ENCODE data around the gene COX4I1. TPM values are rescaled to one million over a fixed set of nuclear protein-coding genes. Genes with fewer than 3 reads are reported as not detected.

COX4I1 gene
- total and polyA plus RNA-seq, 9 of the 15 experiments (the other 6 are each of a cell fraction or from before 2014, with no cell fraction given) = 651 to 2,356 (median 1,032) TPM

DNA sequence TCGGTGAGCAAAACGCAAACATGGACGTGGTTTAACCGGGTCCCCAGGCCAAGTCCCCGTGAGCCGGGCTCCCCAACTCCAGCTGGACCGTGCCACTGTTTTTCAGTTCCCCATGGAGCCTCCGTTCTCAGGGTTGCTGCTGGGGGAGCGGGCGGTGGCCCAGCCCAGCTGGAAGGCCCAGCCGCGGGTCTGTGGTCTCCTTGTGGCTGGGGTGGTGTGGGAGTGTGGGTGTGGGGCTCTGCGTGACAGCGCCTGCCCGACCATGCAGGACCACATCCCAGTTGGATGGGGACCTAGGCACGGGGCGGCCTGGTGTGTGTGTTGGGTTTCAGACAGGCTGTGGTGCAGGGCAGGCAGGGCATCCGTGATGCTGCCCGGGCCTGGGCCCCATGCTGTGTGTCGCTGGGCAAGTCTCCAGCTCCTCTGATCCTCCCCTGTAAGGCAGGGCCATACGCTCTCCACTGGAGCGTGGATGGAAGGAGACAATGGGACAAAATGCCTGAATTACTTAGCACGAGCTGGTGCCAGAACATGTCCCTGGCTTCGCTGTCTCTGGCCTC is 40.3 kb downstream of the COX4I1 start (continued):
- TF ChIP-seq, protein P1, sequence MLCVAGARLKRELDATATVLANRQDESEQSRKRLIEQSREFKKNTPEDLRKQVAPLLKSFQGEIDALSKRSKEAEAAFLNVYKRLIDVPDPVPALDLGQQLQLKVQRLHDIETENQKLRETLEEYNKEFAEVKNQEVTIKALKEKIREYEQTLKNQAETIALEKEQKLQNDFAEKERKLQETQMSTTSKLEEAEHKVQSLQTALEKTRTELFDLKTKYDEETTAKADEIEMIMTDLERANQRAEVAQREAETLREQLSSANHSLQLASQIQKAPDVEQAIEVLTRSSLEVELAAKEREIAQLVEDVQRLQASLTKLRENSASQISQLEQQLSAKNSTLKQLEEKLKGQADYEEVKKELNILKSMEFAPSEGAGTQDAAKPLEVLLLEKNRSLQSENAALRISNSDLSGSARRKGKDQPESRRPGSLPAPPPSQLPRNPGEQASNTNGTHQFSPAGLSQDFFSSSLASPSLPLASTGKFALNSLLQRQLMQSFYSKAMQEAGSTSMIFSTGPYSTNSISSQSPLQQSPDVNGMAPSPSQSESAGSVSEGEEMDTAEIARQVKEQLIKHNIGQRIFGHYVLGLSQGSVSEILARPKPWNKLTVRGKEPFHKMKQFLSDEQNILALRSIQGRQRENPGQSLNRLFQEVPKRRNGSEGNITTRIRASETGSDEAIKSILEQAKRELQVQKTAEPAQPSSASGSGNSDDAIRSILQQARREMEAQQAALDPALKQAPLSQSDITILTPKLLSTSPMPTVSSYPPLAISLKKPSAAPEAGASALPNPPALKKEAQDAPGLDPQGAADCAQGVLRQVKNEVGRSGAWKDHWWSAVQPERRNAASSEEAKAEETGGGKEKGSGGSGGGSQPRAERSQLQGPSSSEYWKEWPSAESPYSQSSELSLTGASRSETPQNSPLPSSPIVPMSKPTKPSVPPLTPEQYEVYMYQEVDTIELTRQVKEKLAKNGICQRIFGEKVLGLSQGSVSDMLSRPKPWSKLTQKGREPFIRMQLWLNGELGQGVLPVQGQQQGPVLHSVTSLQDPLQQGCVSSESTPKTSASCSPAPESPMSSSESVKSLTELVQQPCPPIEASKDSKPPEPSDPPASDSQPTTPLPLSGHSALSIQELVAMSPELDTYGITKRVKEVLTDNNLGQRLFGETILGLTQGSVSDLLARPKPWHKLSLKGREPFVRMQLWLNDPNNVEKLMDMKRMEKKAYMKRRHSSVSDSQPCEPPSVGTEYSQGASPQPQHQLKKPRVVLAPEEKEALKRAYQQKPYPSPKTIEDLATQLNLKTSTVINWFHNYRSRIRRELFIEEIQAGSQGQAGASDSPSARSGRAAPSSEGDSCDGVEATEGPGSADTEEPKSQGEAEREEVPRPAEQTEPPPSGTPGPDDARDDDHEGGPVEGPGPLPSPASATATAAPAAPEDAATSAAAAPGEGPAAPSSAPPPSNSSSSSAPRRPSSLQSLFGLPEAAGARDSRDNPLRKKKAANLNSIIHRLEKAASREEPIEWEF (CRISPR knock-in tag; IDR thresholded peaks at IDR 0.05) = no peak
- TF ChIP-seq HLTF (IDR thresholded peaks at IDR 0.05) (no peak), SNIP1 (IDR thresholded peaks at IDR 0.05; ENCODE audit: low read depth) (no peak)

DNA sequence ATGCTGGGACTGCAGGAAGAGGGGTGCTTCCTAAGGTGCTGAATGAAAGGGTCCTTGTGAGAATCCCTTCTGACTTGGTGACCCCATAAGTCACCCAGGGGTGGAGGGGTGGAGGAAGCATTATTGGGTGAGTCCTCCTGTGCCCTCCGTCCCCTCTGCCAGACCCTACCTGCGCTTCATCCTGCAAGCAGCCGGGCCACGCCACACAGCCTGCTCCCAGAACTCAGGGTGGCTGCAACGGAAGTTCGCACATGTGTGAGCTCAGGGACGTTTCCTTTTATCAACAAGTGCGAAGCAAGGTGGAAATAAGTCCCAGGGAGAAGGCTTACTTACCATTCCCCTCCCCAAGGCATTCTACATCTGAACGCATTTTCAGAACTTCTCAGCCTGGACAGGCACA is 40.9 kb downstream of the COX4I1 start:
- BruUV-seq (replicated peaks) = no TSS peak
- peaks cover 3% of the 10 kb centered on the region; the same call in 1 of the 2 replicates for H4K20me1 ChIP-seq (replicated peaks; ENCODE audit: control insufficient read depth, insufficient read depth, low read length)
- H3K36me3 ChIP-seq (ENCODE audit: control insufficient read depth, insufficient read depth, low read length) = no peaks in the 10 kb centered on the region
- CTCF ChIA-PET (ENCODE audit: low intra/inter-chr PET ratio) = no interaction called here
- in situ Hi-C loops (cut with MboI) (no loop called here), intact Hi-C loops (cut with micrococcal nuclease) (no loop called here)
- no peaks in the 10 kb centered on the region for H3K79me2 ChIP-seq (ENCODE audit: control insufficient read depth, insufficient read depth, low read length)
- ATAC-seq = no peak
- no peak for DNase-seq (ENCODE audit: extremely low read depth in 1 of 4, low spot score in 3 of 4)
- H3K4me3 ChIP-seq = no peak overlapping the region
- 2% methylated on average over 9 of the region's 9 CpGs for WGBS (ENCODE audit: insufficient coverage, low coverage, missing lambda C conversion rate)
- peaks cover 0 to 1% of the 10 kb centered on the region in 2 experiments; a peak in 2 of 5 replicates for H3K4me1 ChIP-seq (replicated peaks in 1 of 2; ENCODE audit: control insufficient read depth in 2 of 2, insufficient read depth in 2 of 2, low read length in 2 of 2)
- H3K4me2 ChIP-seq (ENCODE audit: insufficient read depth, low read length) = no peak overlapping the region
- no peak overlapping the region for H3K9ac ChIP-seq (ENCODE audit: insufficient read depth in 1 of 2, low read depth in 2 of 2, low read length in 2 of 2)
- H3K9me3 ChIP-seq (replicated peaks; ENCODE audit: control insufficient read depth, insufficient read depth, low read depth, low read length) = no peaks in the 10 kb centered on the region; the same call in 1 of the 2 replicates
- peaks cover 3% of the 10 kb centered on the region for H3K9me1 ChIP-seq (ENCODE audit: control insufficient read depth, insufficient read depth, low read length)
- POLR2A ChIA-PET = no interaction called here
- FAIRE-seq = no peak
- no peak overlapping the region for H3K27ac ChIP-seq (ENCODE audit: extremely low read depth, low read depth, low read length)
- peaks cover 61 to 87% of the 10 kb centered on the region in 2 experiments for H3K27me3 ChIP-seq (ENCODE audit: control insufficient read depth in 2 of 2, insufficient read depth in 2 of 2, low read length in 2 of 2)
- H2AFZ ChIP-seq (ENCODE audit: low read depth, low read length) = no peak overlapping the region
- TF ChIP-seq ZFP30 (CRISPR knock-in tag; IDR thresholded peaks at IDR 0.05; ENCODE audit: borderline replicate concordance) (no peak), ZBED1 (IDR thresholded peaks at IDR 0.05) (no peak), RCOR1 (IDR thresholded peaks at IDR 0.05; ENCODE audit: borderline replicate concordance in 1 of 2, low read depth in 2 of 2, low read length in 2 of 2) (no peak), TSC22D4 (tag; IDR thresholded peaks at IDR 0.05) (no peak), TEAD2 (tag; IDR thresholded peaks at IDR 0.05) (no peak), MECOM (CRISPR knock-in tag; IDR thresholded peaks at IDR 0.05) (no peak)
- TF ChIP-seq, protein P2, sequence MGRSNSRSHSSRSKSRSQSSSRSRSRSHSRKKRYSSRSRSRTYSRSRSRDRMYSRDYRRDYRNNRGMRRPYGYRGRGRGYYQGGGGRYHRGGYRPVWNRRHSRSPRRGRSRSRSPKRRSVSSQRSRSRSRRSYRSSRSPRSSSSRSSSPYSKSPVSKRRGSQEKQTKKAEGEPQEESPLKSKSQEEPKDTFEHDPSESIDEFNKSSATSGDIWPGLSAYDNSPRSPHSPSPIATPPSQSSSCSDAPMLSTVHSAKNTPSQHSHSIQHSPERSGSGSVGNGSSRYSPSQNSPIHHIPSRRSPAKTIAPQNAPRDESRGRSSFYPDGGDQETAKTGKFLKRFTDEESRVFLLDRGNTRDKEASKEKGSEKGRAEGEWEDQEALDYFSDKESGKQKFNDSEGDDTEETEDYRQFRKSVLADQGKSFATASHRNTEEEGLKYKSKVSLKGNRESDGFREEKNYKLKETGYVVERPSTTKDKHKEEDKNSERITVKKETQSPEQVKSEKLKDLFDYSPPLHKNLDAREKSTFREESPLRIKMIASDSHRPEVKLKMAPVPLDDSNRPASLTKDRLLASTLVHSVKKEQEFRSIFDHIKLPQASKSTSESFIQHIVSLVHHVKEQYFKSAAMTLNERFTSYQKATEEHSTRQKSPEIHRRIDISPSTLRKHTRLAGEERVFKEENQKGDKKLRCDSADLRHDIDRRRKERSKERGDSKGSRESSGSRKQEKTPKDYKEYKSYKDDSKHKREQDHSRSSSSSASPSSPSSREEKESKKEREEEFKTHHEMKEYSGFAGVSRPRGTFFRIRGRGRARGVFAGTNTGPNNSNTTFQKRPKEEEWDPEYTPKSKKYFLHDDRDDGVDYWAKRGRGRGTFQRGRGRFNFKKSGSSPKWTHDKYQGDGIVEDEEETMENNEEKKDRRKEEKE (IDR thresholded peaks at IDR 0.05; ENCODE audit: borderline replicate concordance in 1 of 2, control insufficient read depth in 1 of 2, low read depth in 2 of 2, low read length in 1 of 2) = no peak
- TF ChIP-seq, protein P3, sequence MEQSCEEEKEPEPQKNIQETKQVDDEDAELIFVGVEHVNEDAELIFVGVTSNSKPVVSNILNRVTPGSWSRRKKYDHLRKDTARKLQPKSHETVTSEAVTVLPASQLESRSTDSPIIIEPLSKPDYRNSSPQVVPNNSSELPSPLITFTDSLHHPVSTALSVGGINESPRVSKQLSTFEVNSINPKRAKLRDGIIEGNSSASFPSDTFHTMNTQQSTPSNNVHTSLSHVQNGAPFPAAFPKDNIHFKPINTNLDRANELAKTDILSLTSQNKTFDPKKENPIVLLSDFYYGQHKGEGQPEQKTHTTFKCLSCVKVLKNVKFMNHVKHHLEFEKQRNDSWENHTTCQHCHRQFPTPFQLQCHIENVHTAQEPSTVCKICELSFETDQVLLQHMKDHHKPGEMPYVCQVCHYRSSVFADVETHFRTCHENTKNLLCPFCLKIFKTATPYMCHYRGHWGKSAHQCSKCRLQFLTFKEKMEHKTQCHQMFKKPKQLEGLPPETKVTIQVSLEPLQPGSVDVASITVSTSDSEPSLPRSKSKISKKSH (CRISPR knock-in tag; IDR thresholded peaks at IDR 0.05) = no peak
